ENCODE data around the gene PPP1R36. TPM values are rescaled to one million over a fixed set of nuclear protein-coding genes. Genes with fewer than 3 reads are reported as not detected.

PPP1R36 gene
- total RNA-seq, 1 donor from 2014 or later = 1.2 TPM

DNA sequence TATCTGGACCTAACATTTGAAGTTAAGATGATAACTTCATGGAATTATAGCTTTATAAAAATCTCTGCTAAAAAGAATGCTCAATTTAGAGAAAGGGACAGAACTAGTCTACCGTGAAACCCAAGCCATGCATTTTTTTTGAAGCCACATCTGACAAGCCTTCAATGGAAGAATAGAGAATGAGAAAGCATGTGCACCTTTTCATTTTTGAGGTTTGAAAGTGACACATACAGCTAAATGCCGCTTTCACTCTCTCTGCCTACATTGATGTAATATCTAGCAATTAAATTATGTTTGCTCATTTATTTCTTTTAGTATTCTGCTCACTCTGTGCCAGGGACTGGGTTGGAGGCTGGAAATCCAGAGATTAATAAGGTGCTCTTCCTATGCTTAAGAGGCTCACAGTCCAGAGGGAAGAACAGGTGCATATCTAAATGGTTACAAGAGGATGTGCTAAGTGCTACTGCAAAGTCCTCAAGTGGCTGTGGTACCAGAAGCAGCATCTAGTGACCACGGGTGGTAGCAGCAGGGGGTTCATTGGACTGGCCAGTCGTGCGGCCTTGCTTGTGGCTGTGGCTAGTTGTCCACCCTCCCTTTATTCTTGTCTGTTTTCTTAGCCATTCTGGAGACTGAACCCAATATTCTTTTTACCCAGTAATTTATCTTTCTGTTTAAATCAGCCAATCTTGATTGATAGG is 60.4 kb downstream of the PPP1R36 start:
- DNase-seq (ENCODE audit: low read depth) = no peak
- no peaks in the 10 kb centered on the region for H3K36me3 ChIP-seq (ENCODE audit: control insufficient read depth, insufficient read depth, low read length)
- TF ChIP-seq, protein P1, sequence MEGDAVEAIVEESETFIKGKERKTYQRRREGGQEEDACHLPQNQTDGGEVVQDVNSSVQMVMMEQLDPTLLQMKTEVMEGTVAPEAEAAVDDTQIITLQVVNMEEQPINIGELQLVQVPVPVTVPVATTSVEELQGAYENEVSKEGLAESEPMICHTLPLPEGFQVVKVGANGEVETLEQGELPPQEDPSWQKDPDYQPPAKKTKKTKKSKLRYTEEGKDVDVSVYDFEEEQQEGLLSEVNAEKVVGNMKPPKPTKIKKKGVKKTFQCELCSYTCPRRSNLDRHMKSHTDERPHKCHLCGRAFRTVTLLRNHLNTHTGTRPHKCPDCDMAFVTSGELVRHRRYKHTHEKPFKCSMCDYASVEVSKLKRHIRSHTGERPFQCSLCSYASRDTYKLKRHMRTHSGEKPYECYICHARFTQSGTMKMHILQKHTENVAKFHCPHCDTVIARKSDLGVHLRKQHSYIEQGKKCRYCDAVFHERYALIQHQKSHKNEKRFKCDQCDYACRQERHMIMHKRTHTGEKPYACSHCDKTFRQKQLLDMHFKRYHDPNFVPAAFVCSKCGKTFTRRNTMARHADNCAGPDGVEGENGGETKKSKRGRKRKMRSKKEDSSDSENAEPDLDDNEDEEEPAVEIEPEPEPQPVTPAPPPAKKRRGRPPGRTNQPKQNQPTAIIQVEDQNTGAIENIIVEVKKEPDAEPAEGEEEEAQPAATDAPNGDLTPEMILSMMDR (IDR thresholded peaks at IDR 0.05; ENCODE audit: insufficient read depth, low read length, poor library complexity, severe bottlenecking) = no peak
- H3K27me3 ChIP-seq (ENCODE audit: control insufficient read depth, insufficient read depth, low read length) = no peaks in the 10 kb centered on the region
- H3K4me3 ChIP-seq (ENCODE audit: low read depth, low read length) = no peak overlapping the region

DNA sequence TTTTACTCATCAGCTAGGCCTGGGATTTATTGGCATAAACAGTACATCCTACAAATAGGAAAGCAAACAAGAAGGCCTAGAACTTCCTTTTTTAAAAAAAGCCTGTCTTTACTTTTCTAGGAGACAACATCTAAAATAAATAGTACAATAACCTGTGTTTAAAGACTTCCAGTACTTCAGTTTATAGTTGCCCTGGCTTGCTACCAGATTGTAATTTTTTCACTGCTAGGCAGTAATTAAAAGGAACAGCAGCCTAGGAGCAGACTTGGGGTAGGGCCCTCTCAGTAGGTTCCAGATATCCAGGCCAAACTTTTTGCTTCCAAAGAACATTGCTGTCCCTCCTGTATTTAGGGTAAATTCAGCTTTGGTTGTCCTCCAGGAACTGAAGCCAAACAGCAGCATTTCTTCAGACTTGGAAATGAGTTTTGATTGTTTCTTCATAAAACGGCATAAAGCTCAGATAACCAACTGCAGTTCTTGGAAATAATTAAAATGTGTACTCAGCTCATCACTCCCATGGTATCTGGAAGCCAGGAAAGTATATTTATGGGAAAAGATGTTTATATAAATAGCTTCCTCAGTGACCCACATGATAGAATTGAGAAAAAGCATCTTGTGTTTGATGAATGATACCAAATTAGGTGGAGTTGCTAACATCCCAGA is 61.7 kb downstream of the PPP1R36 start:
- Histone ChIP-seq H3K4me3 (ENCODE audit: low read depth, low read length) (no peak overlapping the region), H3K36me3 (ENCODE audit: control insufficient read depth, insufficient read depth, low read length) (no peaks in the 10 kb centered on the region), H3K27me3 (ENCODE audit: control insufficient read depth, insufficient read depth, low read length) (no peaks in the 10 kb centered on the region)
- TF ChIP-seq, protein P1 (IDR thresholded peaks at IDR 0.05; ENCODE audit: insufficient read depth, low read length, poor library complexity, severe bottlenecking) = no peak
- DNase-seq (ENCODE audit: low read depth) = no peak

DNA sequence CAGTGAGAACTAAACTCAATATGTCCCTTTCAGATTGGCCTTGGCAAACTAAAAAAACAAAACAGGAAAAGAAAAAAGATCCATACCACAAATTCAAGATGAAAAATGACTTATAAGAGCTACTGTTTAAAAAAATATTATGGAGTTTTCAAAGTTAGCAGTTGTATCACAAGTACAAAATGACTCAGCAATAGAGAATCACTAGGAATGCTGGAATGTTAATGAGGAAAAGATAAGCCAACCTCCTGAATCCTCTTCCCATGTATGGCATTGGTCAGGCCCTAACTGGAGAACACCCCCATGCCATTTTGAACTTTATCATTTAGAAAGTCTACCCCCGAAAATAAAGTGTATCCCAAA is 62.2 kb downstream of the PPP1R36 start:
- DNase-seq (ENCODE audit: low read depth) = peak; percentile 47
- TF ChIP-seq, protein P1 (IDR thresholded peaks at IDR 0.05; ENCODE audit: insufficient read depth, low read length, poor library complexity, severe bottlenecking) = no peak

DNA sequence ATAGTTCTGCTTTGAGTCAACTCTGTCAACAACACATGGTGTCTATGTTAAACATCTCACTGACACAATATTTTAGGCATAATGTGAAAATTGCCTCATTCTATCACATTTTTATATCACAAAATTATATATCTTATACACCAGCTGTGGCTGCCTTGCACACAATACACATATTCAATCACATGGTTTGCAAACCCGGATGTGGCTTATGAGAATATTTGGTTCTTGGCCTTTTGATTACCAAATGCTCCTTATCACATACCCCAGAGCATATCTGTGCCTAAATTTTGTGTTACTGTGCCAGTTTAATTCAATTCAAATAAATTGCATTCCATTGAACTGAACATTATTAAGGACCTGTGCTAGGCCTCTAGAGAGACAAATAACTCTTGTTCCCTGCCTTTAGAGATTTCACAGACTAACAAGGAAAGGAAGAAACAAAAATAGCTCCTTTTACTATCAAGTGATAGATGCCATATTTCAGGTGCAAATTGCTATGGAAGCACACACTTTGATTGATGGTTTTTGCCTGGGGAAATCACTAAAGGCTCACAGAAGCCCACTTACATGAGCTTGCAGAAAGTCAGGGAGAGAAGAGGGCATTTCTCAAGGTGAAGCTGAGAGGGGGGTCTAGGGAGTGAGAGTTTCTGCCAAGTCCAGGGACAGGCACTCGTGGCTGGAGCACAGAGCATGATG is 63.4 kb downstream of the PPP1R36 start:
- Histone ChIP-seq H3K4me3 (ENCODE audit: low read depth, low read length) (no peak overlapping the region), H3K36me3 (ENCODE audit: control insufficient read depth, insufficient read depth, low read length) (no peaks in the 10 kb centered on the region), H3K27me3 (ENCODE audit: control insufficient read depth, insufficient read depth, low read length) (no peaks in the 10 kb centered on the region)
- TF ChIP-seq, protein P1 (IDR thresholded peaks at IDR 0.05; ENCODE audit: insufficient read depth, low read length, poor library complexity, severe bottlenecking) = no peak
- DNase-seq (ENCODE audit: low read depth) = no peak

More for the DNA sequence above, 62.2 kb downstream of the PPP1R36 start:
- H3K4me3 ChIP-seq (ENCODE audit: low read depth, low read length) = no peak overlapping the region
- H3K27me3 ChIP-seq (ENCODE audit: control insufficient read depth, insufficient read depth, low read length) = no peaks in the 10 kb centered on the region
- H3K36me3 ChIP-seq (ENCODE audit: control insufficient read depth, insufficient read depth, low read length) = no peaks in the 10 kb centered on the region

DNA sequence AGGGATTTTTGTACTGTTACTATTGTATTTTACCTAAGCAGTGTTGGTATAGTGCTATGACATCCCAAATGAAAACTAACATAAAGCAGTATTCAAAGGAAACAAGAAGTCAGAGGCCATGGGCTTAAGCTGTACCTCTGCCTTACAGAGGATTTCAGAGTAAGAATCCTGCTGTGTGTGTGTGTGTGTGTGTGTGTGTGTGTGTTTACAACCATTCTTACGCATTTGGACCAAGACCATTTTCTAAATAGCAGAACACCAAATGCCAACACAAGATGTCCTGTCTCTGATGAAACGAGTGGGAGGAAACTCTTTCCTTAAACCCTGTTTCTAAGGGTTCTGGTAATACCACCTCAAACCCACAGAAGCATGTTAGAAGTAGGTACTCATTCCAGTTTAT is 64.4 kb downstream of the PPP1R36 start:
- no peak for DNase-seq (ENCODE audit: low read depth)
- Histone ChIP-seq H3K36me3 (ENCODE audit: control insufficient read depth, insufficient read depth, low read length) (no peaks in the 10 kb centered on the region), H3K27me3 (ENCODE audit: control insufficient read depth, insufficient read depth, low read length) (no peaks in the 10 kb centered on the region), H3K4me3 (ENCODE audit: low read depth, low read length) (no peak overlapping the region)
- TF ChIP-seq, protein P1 (IDR thresholded peaks at IDR 0.05; ENCODE audit: insufficient read depth, low read length, poor library complexity, severe bottlenecking) = no peak
